ENCODE measurements around the gene PTGES2.
"Not testable (repeated sequence)": the region's sequence is repeated elsewhere in the genome, so short reads cannot be mapped to it uniquely, and the experiment has no call there.

PTGES2 gene

GRCh38 chr9:128116104-128117083 is 11.1 kb downstream of the PTGES2 start:
- TF ChIP-seq Cebpa-rat (IDR thresholded peaks at IDR 0.05) = no peak
- no peak overlapping the region for H3K4me3 ChIP-seq
- H4K20me1 ChIP-seq = peaks cover 0 to 55% (median 22%) of the 10 kb centered on the region in 11 experiments; a peak in 19 of 22 replicates
- peak overlapping the region in 1 of 11 experiments; percentile 60; a peak in 3 of 22 replicates for H3K27ac ChIP-seq
- H3K27me3 ChIP-seq = no peaks in the 10 kb centered on the region
- no peaks in the 10 kb centered on the region for H3K9me3 ChIP-seq (replicated peaks in 1 of 11)
- H3K9ac ChIP-seq = peak overlapping the region in 3 of 11 experiments; percentile 13 to 28 (median 20); a peak in 4 of 22 replicates
- H3K36me3 ChIP-seq = peaks cover 15 to 58% (median 42%) of the 10 kb centered on the region in 11 experiments
- peak overlapping the region in 5 of 11 experiments; percentile 1 to 80 (median 59); a peak in 10 of 22 replicates for H3K4me2 ChIP-seq
- H3K4me1 ChIP-seq = peaks cover 18 to 45% (median 36%) of the 10 kb centered on the region in 10 experiments; a peak in 18 of 20 replicates

GRCh38 chr9:128115187-128116103 is 12.1 kb downstream of the PTGES2 start:
- H3K4me1 ChIP-seq = peaks cover 18 to 45% (median 32%) of the 10 kb centered on the region in 10 experiments; a peak in 18 of 20 replicates
- peak overlapping the region in 5 of 11 experiments; percentile 1 to 80 (median 59); a peak in 10 of 22 replicates for H3K4me2 ChIP-seq
- H3K9me3 ChIP-seq (replicated peaks in 1 of 11) = no peaks in the 10 kb centered on the region
- H3K27me3 ChIP-seq = no peaks in the 10 kb centered on the region
- H3K36me3 ChIP-seq = peaks cover 6 to 58% (median 38%) of the 10 kb centered on the region in 11 experiments
- H4K20me1 ChIP-seq = peaks cover 0 to 50% (median 17%) of the 10 kb centered on the region in 11 experiments; a peak in 18 of 22 replicates
- H3K27ac ChIP-seq = peak overlapping the region in 1 of 11 experiments; percentile 60; a peak in 3 of 22 replicates
- TF ChIP-seq Cebpa-rat (IDR thresholded peaks at IDR 0.05) = no peak
- no peak overlapping the region for H3K4me3 ChIP-seq
- H3K9ac ChIP-seq = peak overlapping the region in 2 of 11 experiments; percentile 13 to 28; a peak in 3 of 22 replicates

- no peak for TF ChIP-seq Cebpa-rat (IDR thresholded peaks at IDR 0.05)
- Histone ChIP-seq H3K9ac (no peak overlapping the region; a peak in 1 of 22 replicates), H3K9me3 (replicated peaks in 1 of 11) (no peaks in the 10 kb centered on the region), H3K27ac (no peak overlapping the region; a peak in 1 of 22 replicates), H4K20me1 (peaks cover 0 to 50% (median 11%) of the 10 kb centered on the region in 11 experiments; a peak in 16 of 22 replicates), H3K4me3 (no peak overlapping the region), H3K36me3 (peaks cover 0 to 55% (median 35%) of the 10 kb centered on the region in 11 experiments; a peak in 19 of 22 replicates), H3K4me1 (peaks cover 13 to 44% (median 33%) of the 10 kb centered on the region in 10 experiments; a peak in 18 of 20 replicates), H3K27me3 (no peaks in the 10 kb centered on the region), H3K4me2 (peak overlapping the region in 2 of 11 experiments; percentile 59 to 63; a peak in 4 of 22 replicates)
Measured at GRCh38 chr9:128114326-128115186, 13.0 kb downstream of the PTGES2 start.

- Histone ChIP-seq H3K27me3 (no peaks in the 10 kb centered on the region), H3K27ac (no peak overlapping the region), H3K4me1 (peaks cover 7 to 44% (median 28%) of the 10 kb centered on the region in 10 experiments; a peak in 17 of 20 replicates), H3K4me3 (no peak overlapping the region), H4K20me1 (peaks cover 0 to 50% (median 14%) of the 10 kb centered on the region in 11 experiments; a peak in 13 of 22 replicates), H3K9me3 (replicated peaks in 1 of 11) (no peaks in the 10 kb centered on the region), H3K9ac (no peak overlapping the region), H3K36me3 (peaks cover under 1 to 63% (median 43%) of the 10 kb centered on the region in 11 experiments; a peak in 21 of 22 replicates), H3K4me2 (no peak overlapping the region)
- no peak for TF ChIP-seq Cebpa-rat (IDR thresholded peaks at IDR 0.05)
Measured at GRCh38 chr9:128113526-128114325, 13.8 kb downstream of the PTGES2 start.

GRCh38 chr9:128111726-128112125 is 15.8 kb downstream of the PTGES2 start:
- not testable (repeated sequence) for H3K27me3 ChIP-seq; H3K4me3 ChIP-seq; H3K9ac ChIP-seq; H3K4me2 ChIP-seq; H3K9me3 ChIP-seq (replicated peaks in 1 of 11); H3K27ac ChIP-seq
- peaks cover 2 to 60% (median 34%) of the 10 kb centered on the region in 11 experiments; a peak in 21 of 22 replicates for H4K20me1 ChIP-seq
- peaks cover 20 to 83% (median 63%) of the 10 kb centered on the region in 11 experiments for H3K36me3 ChIP-seq
- H3K4me1 ChIP-seq = peaks cover 0 to 27% (median 18%) of the 10 kb centered on the region in 10 experiments; a peak in 15 of 20 replicates

GRCh38 chr9:128109050-128109709 is 18.3 kb downstream of the PTGES2 start:
- H3K4me1 ChIP-seq = peaks cover 4 to 32% (median 6%) of the 10 kb centered on the region in 10 experiments
- no peak overlapping the region for H3K9ac ChIP-seq
- H3K4me3 ChIP-seq = no peak overlapping the region
- H3K27me3 ChIP-seq = no peaks in the 10 kb centered on the region
- TF ChIP-seq Cebpa-rat (IDR thresholded peaks at IDR 0.05) = no peak
- no peaks in the 10 kb centered on the region for H3K9me3 ChIP-seq (replicated peaks in 1 of 11)
- peaks cover 6 to 76% (median 48%) of the 10 kb centered on the region in 11 experiments; a peak in 21 of 22 replicates for H4K20me1 ChIP-seq
- H3K4me2 ChIP-seq = no peak overlapping the region
- H3K27ac ChIP-seq = no peak overlapping the region
- peaks cover 45 to 95% (median 76%) of the 10 kb centered on the region in 11 experiments for H3K36me3 ChIP-seq
